Loucy (cell line): ENCODE results near the gene MTNR1A.

ENCODE experiments used
- H2AFZ ChIP-seq: fragments of 200-600 bp; sonication (generic); 2 replicates; pipeline ENCODE4 v1.6.0; 2016; ENCODE audit warnings: antibody characterized with exemption, mild to moderate bottlenecking, low read length, moderate library complexity
- H3F3A ChIP-seq: fragments of 200-600 bp; 2 replicates; pipeline ENCODE4 v1.6.0; 2016; ENCODE audit warnings: antibody characterized with exemption, low read depth, mild to moderate bottlenecking
- H3K27me3 ChIP-seq: fragments of 200-600 bp; sonication (generic); 2 replicates; pipeline ENCODE4 v1.6.1; 2014; ENCODE audit warnings: low read length, mild to moderate bottlenecking; ENCODE audit not compliant: insufficient read depth, poor library complexity, severe bottlenecking
- H3K36me3 ChIP-seq: fragments of 200-600 bp; sonication (generic); 2 replicates; pipeline ENCODE4 v1.6.1; 2016; ENCODE audit warnings: low read length; ENCODE audit not compliant: insufficient read depth
- H3K4me1 ChIP-seq: fragments of 200-600 bp; sonication (generic); 2 replicates; pipeline ENCODE4 v1.5.1; 2014; ENCODE audit warnings: low read length, mild to moderate bottlenecking; ENCODE audit not compliant: insufficient read depth, poor library complexity, severe bottlenecking
- H3K4me2 ChIP-seq: fragments of 200-600 bp; sonication (generic); 2 replicates; pipeline ENCODE4 v1.6.0; 2014; ENCODE audit warnings: antibody characterized with exemption, low read length, low read depth, mild to moderate bottlenecking; ENCODE audit not compliant: poor library complexity, severe bottlenecking
- H3K4me3 ChIP-seq: fragments of 200-600 bp; sonication (generic); 2 replicates; pipeline ENCODE4 v1.5.1; 2014; ENCODE audit warnings: low read length, mild to moderate bottlenecking, mixed read lengths; ENCODE audit not compliant: poor library complexity, severe bottlenecking
- H3K79me2 ChIP-seq: fragments of 200-600 bp; sonication (generic); 2 replicates; pipeline ENCODE4 v1.6.1; 2014; ENCODE audit warnings: low read length; ENCODE audit not compliant: insufficient read depth
- H3K9ac ChIP-seq: fragments of 200-600 bp; sonication (generic); 2 replicates; pipeline ENCODE4 v1.6.0; 2014; ENCODE audit warnings: mild to moderate bottlenecking, low read depth, low read length, moderate library complexity; ENCODE audit not compliant: poor library complexity, severe bottlenecking
- H3K9me2 ChIP-seq: fragments of 200-600 bp; sonication (generic); replicated peaks from 2 replicates; pipeline ENCODE4 v1.6.1; 2016; ENCODE audit warnings: low read depth, low read length, mixed read lengths
- H3K9me3 ChIP-seq: fragments of 200-600 bp; sonication (generic); 2 replicates; pipeline ENCODE4 v1.6.1; 2014; ENCODE audit warnings: mild to moderate bottlenecking, antibody characterized with exemption, low read length, low read depth; ENCODE audit not compliant: insufficient read depth
- H4K20me1 ChIP-seq: fragments of 200-600 bp; sonication (generic); 2 replicates; pipeline ENCODE4 v1.6.0; 2014; ENCODE audit warnings: antibody characterized with exemption, low read length, mild to moderate bottlenecking; ENCODE audit not compliant: insufficient read depth, poor library complexity, severe bottlenecking
- EZH2phosphoT487 ChIP-seq: fragments of 200-600 bp; IDR thresholded peaks from 2 replicates; pipeline ENCODE4 v1.6.1; 2018; ENCODE audit warnings: antibody characterized with exemption, mild to moderate bottlenecking, moderate library complexity, borderline replicate concordance
- TF ChIP-seq, protein P1 (sequence below): fragments of 200-600 bp; sonication (generic); conservative IDR thresholded peaks from 2 replicates; pipeline ENCODE4 v1.5.1; 2014; ENCODE audit warnings: mild to moderate bottlenecking, antibody characterized with exemption, low read length

The MTNR1A gene

GRCh38 chr4:186587416-186588018, 32.1 kb upstream of the MTNR1A start:
- Histone ChIP-seq H3K27me3 (no peaks in the 10 kb centered on the region), H3K36me3 (no peaks in the 10 kb centered on the region), H3K9me3 (no peaks in the 10 kb centered on the region), H3K4me3 (no peak overlapping the region), H3K4me2 (no peak overlapping the region), H3K9ac (no peak overlapping the region), H3K79me2 (no peaks in the 10 kb centered on the region), H2AFZ (no peak overlapping the region), H4K20me1 (no peaks in the 10 kb centered on the region), H3K4me1 (peaks cover 24% of the 10 kb centered on the region), H3K9me2 (no peaks in the 10 kb centered on the region), H3F3A (no peaks in the 10 kb centered on the region)
- TF ChIP-seq, protein P1, sequence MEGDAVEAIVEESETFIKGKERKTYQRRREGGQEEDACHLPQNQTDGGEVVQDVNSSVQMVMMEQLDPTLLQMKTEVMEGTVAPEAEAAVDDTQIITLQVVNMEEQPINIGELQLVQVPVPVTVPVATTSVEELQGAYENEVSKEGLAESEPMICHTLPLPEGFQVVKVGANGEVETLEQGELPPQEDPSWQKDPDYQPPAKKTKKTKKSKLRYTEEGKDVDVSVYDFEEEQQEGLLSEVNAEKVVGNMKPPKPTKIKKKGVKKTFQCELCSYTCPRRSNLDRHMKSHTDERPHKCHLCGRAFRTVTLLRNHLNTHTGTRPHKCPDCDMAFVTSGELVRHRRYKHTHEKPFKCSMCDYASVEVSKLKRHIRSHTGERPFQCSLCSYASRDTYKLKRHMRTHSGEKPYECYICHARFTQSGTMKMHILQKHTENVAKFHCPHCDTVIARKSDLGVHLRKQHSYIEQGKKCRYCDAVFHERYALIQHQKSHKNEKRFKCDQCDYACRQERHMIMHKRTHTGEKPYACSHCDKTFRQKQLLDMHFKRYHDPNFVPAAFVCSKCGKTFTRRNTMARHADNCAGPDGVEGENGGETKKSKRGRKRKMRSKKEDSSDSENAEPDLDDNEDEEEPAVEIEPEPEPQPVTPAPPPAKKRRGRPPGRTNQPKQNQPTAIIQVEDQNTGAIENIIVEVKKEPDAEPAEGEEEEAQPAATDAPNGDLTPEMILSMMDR: peak; percentile 77
- TF ChIP-seq EZH2phosphoT487: no peak

- H3K4me2 ChIP-seq: no peak overlapping the region
- no peaks in the 10 kb centered on the region; the same call in 1 of the 2 replicates for H3K9me3 ChIP-seq
- no peak for TF ChIP-seq EZH2phosphoT487
- TF ChIP-seq, protein P1: no peak
- H3K9me2 ChIP-seq: no peaks in the 10 kb centered on the region
- no peak overlapping the region for H3K9ac ChIP-seq
- H3K4me3 ChIP-seq: no peak overlapping the region
- no peaks in the 10 kb centered on the region for H3K36me3 ChIP-seq
- no peaks in the 10 kb centered on the region for H4K20me1 ChIP-seq
- H3K79me2 ChIP-seq: no peaks in the 10 kb centered on the region
- H3K27me3 ChIP-seq: no peaks in the 10 kb centered on the region
- H3F3A ChIP-seq: no peaks in the 10 kb centered on the region
- H2AFZ ChIP-seq: no peak overlapping the region
- peaks cover 11% of the 10 kb centered on the region for H3K4me1 ChIP-seq
These were observed 30.8 kb upstream of the MTNR1A start for GRCh38 chr4:186586205-186586604.

DNA sequence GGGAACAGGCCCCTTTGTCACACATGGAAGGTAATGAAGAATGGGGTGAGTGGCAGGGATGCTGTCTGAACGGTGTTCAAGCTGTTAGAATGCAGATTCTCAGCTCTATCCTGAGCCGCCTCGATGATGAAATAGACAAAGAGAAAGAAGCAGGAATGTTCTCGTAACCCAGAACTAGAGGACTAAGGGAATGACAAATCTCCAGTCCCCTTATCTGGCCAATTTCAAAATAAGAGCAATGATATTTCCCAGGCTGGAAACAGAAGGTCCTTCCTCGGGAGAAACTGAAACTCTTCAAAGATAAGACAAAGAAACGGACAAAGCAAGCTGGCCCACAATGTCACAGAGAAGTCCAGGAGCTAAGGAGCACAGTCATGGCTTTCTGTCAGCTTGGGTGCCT, 29.5 kb upstream of the MTNR1A start:
- Histone ChIP-seq H4K20me1 (no peaks in the 10 kb centered on the region), H3K9me3 (no peaks in the 10 kb centered on the region; the same call in 1 of the 2 replicates), H3K9me2 (no peaks in the 10 kb centered on the region), H2AFZ (no peak overlapping the region), H3K4me3 (no peak overlapping the region), H3K79me2 (no peaks in the 10 kb centered on the region), H3K27me3 (no peaks in the 10 kb centered on the region), H3K9ac (no peak overlapping the region), H3K4me2 (no peak overlapping the region), H3F3A (no peaks in the 10 kb centered on the region), H3K36me3 (no peaks in the 10 kb centered on the region), H3K4me1 (no peaks in the 10 kb centered on the region)
- TF ChIP-seq EZH2phosphoT487: no peak
- TF ChIP-seq, protein P1: no peak
